Skin of body (tissue), 2 donors: ENCODE data around the gene SNX32. TPM values are rescaled to one million over a fixed set of nuclear protein-coding genes. Genes with fewer than 3 reads are reported as not detected.

Experiments used
- DNase-seq: peaks from one replicate; lab custom pipeline; 2025; lab: John Stamatoyannopoulos, UW
- total RNA-seq: library from RNA; depleted of rRNA; stranded (reverse); fragments of >200 nt; gene quantifications from one replicate; pipeline ENCODE4 v1.2.3, GENCODE V29; 2014

Gene SNX32
- total RNA-seq, 1 donor from 2014 or later = 1.4 TPM

GRCh38 chr11:65796726-65797601 is 36.8 kb upstream of the SNX32 start:
- DNase-seq = no peak

- no peak for DNase-seq
Measured at GRCh38 chr11:65797711-65798110, 36.1 kb upstream of the SNX32 start.

- DNase-seq = no peak
Measured at GRCh38 chr11:65798882-65799281, 34.9 kb upstream of the SNX32 start.

DNA sequence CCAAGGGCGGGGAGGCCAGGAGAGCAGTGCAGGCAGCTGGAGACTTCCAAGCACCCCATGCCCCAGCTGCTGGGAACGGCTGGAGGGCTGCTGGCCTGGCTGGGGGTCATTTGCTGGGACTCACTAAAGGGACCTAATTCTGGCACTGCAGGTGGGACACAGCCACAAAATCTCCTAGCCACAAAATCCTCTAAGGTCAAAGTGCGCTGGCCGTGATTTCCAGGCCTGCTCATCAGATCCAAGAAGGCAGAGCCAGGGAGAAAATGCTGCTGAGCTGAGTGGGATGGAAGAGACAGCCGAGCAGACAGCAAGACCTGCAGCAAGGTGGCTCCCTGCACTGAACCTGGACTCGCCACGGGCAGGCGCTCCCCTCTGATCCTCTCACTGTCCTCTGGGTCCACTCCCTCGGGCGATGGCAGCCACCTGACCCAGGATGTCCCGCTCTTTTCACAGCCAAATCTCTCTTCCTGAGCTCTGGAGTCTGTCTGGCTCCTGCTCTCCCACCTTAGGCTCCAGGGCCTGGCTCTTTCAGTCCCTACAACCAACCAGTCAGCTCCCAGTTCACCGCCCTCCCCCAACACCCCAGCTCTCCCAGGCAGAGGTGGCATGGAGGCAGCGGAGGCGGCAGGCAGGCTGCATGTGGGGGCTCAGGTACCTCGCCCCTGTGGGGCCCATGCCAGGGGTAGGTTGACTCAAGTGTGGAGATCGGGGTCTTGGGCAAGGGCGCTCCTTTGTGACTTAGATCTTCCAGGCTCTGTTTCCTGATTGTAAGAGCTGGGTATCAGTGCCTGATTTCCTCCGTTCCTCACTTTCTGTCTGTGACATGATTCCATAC is 32.4 kb upstream of the SNX32 start:
- DNase-seq = no peak

GRCh38 chr11:65802841-65803240 is 30.9 kb upstream of the SNX32 start:
- DNase-seq = no peak

GRCh38 chr11:65803797-65804492 is 29.8 kb upstream of the SNX32 start:
- no peak for DNase-seq

- DNase-seq = no peak
Measured at GRCh38 chr11:65806979-65807378, 26.8 kb upstream of the SNX32 start.

- no peak for DNase-seq
Measured at GRCh38 chr11:65808744-65809341, 24.9 kb upstream of the SNX32 start.

DNA sequence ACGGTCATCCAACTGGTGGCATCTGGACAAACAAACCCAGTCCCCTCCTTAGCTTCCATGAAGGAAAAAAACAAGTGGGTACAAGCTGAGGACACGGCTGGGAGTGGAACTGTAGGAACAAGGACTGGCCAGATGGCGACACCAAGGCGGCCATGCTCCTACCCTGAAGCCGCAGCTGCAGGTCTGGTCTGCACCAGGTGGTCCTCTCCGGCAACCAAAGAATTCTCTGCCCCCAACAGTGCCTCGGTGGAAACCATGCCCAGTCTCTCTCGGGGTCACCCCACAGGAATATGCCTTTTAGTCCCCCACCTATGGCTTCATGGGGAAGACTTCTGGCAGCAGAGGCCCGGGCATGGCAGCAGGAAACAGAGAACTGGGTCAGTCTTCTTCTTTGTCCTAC is 24.3 kb upstream of the SNX32 start:
- no peak for DNase-seq

DNA sequence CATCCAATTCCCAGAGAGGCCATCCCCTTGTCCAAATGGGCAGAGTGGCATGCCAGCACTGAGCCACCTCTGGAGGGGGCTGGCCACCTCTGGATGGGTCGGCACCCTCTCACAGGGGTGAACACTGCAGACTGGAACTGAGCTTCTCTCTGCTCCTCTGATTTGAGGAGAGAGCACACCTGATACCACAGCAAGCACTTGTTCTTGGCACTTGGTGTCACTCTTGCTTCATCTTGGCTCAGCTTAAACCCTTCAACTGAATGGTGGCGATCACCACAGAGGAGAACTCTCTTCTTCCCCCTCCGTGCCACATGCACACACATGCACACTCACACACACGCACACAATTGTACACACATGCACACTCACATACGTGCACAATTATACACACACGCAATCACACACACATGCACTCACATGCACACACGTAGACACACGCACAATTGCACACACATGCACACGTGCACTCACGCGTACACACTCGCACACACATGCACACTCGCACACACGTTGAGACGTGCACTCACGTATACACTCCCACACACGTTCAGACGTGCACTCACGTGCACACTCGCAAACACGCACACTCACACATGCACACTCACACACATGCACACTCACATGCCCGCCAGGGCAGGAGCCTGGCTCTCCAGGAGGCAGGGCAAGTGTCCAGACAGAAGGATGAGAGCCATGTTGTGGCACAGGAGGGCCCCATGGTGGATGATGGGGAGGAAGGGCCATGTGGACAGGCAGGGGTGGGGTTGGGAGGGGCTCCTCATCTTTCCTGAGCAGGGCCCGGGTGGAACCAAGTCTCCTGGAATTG is 23.5 kb upstream of the SNX32 start:
- DNase-seq = no peak

DNA sequence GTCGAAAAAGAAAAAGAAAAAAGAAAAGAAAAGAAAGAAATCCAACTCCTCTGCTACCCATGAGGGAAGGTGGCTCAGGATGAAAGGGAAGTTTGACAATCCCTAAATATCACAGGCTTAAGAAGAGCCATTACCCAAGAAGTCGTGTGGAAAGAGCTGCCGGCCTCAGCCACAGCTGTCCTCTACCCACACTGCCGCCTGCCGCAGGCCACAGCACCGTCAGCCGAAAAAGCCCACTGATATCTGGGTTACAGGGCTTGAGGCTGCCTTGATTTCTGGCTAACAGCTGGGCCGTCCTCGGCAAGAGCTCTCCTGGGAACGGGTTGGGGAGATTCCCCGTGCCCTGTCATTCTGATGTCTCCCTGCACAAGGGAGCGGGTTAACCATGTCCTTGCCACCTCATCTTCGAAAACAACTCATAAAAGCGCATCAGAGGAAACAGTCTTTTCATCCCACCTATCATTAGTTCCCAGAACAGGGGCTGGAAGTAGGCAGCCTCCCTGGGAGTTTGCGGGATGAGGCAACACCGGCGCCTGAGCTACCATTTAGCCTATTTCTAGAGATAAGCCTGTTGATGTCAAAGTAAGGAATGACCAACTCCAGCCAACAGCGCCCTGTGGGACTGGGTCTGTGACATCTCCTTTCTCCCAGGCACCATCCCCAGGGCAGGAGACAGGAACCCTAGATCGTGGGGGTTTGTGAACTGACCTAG is 21.8 kb upstream of the SNX32 start:
- no peak for DNase-seq

- DNase-seq = no peak
Measured at GRCh38 chr11:65814131-65814985, 19.4 kb upstream of the SNX32 start.

GRCh38 chr11:65814986-65815565 is 18.7 kb upstream of the SNX32 start:
- DNase-seq = no peak

DNA sequence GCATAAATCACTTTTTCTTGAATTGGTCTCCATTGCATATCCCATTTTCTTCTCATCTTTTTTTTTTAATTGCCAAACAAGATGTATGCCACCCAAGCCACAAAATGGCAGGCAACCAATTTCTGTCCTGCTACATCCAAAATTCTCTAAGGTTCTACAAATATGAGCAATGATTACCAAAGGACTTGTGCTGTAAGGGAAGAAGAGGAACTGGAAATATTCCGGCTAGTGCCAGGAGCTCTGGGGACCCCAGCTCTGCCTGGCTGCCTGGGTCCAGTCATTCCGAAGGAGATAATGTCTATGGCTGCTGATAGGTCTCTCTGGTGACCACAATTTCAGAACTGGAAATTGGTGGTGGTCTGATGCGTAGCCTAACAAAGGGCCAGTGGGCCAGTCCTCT is 17.1 kb upstream of the SNX32 start:
- no peak for DNase-seq

DNA sequence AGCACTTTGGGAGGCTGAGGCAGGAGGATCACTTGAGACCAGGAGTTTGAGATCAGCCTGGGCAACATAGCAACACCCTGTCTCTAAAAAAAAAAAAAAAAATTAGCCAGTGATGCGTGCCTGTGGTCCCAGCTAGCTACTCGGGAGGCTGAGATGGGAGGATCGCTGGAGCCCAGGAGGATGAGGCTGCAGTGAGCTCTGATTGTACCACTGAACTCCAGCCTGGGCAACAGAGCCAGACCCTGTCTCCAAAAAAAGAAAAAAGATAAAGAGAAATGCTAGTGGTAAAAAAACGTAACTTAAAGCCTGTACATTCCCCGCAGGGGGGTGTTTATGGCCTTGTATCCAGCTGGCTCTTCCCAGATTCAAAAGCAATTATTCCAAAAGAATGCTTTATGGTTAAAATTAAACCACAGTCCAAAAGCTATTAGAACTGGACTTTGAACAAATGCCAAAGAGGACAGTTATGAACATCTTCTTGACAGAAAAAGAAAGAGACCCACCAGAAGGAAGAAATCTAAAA is 16.4 kb upstream of the SNX32 start:
- DNase-seq = no peak

- DNase-seq = peak; percentile 75
Measured at GRCh38 chr11:65817835-65818680, 15.7 kb upstream of the SNX32 start.

DNA sequence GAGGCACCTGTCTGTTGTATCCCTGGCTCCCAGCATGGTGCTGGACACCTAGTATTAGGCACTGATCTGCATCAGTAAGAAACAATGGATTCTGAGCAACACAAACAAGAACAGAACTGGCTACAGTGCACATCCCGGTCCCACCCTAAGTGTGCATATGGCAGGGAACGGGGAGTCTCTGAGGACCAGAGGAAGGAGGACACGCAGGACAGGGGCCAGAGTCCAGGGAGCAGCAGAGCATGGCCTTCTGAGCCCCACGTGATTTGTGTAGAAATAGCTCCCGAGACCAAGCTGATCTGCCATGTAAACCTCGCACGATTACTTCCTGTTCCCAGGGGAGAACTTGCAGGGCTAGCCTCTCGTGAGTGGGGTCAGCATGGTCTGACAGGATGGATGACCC is 12.7 kb upstream of the SNX32 start:
- no peak for DNase-seq
